GM12875 (cell line): ENCODE measurements around the gene CFAP46.
"Not testable (repeated sequence)": the region's sequence is repeated elsewhere in the genome, so short reads cannot be mapped to it uniquely, and the experiment has no call there.

ENCODE experiments used
- H3K4me3 ChIP-seq: one replicate; pipeline ENCODE4 v1.5.1; 2011; ENCODE audit warnings: low read depth, low read length, control low read depth
- CTCF ChIP-seq: IDR thresholded peaks from 2 replicates; pipeline ENCODE4 v1.5.1; 2011; ENCODE audit warnings: low read depth, mild to moderate bottlenecking, control low read depth, inconsistent platforms, low read length, moderate library complexity, borderline replicate concordance; ENCODE audit not compliant: insufficient read depth

CFAP46 gene

GRCh38 chr10:132888898-132889490, 53.4 kb downstream of the CFAP46 start:
- no peak for TF ChIP-seq CTCF
- H3K4me3 ChIP-seq, result no peak overlapping the region

GRCh38 chr10:132888446-132888845, 53.9 kb downstream of the CFAP46 start:
- H3K4me3 ChIP-seq, result not testable (repeated sequence)

- TF ChIP-seq CTCF, result no peak
- no peak overlapping the region for H3K4me3 ChIP-seq
These were observed 55.9 kb downstream of the CFAP46 start for GRCh38 chr10:132886211-132887099.

- H3K4me3 ChIP-seq, result no peak overlapping the region
- no peak for TF ChIP-seq CTCF
These were observed 56.7 kb downstream of the CFAP46 start for GRCh38 chr10:132885451-132886210.

- no peak for TF ChIP-seq CTCF
- H3K4me3 ChIP-seq, result no peak overlapping the region
These were observed 57.6 kb downstream of the CFAP46 start for GRCh38 chr10:132884691-132885271.

GRCh38 chr10:132884041-132884440, 58.3 kb downstream of the CFAP46 start:
- TF ChIP-seq CTCF, result no peak
- H3K4me3 ChIP-seq, result no peak overlapping the region

- TF ChIP-seq CTCF, result no peak
- no peak overlapping the region for H3K4me3 ChIP-seq
These were observed 58.9 kb downstream of the CFAP46 start for GRCh38 chr10:132883391-132883881.
